Large intestine (tissue), 3 donors: ENCODE measurements around the gene ZNF554. TPM values are rescaled to one million over a fixed set of nuclear protein-coding genes. Genes with fewer than 3 reads are reported as not detected.
"Not testable (repeated sequence)": the region's sequence is repeated elsewhere in the genome, so short reads cannot be mapped to it uniquely, and the experiment has no call there.

Experiments
- DNase-seq, 2 donors: peaks; one replicate each; pipeline versions ENCODE4 v3.0.0 to v3.0.0-alpha.2; 2013
- H3K27ac ChIP-seq: one replicate; pipeline ENCODE4 v1.5.1; 2013; ENCODE audit warnings: low read length
- H3K27me3 ChIP-seq: 2 replicates; pipeline ENCODE4 v1.6.1; 2013; ENCODE audit warnings: low read length; ENCODE audit not compliant: control insufficient read depth, insufficient read depth
- H3K36me3 ChIP-seq: 2 replicates; pipeline ENCODE4 v1.6.1; 2013; ENCODE audit warnings: low read length; ENCODE audit not compliant: control insufficient read depth, insufficient read depth
- H3K4me1 ChIP-seq: one replicate; pipeline ENCODE4 v1.6.1; 2013; ENCODE audit warnings: low read length; ENCODE audit not compliant: control insufficient read depth, insufficient read depth
- H3K4me3 ChIP-seq: one replicate; pipeline ENCODE4 v1.5.1; 2013; ENCODE audit warnings: low read length
- H3K9me3 ChIP-seq: one replicate; pipeline ENCODE4 v1.6.1; 2013; ENCODE audit warnings: mild to moderate bottlenecking, low read depth, low read length, moderate library complexity; ENCODE audit not compliant: control insufficient read depth
- WGBS: methylation state at CpG from one replicate; pipeline ENCODE4 v1.1.5; 2013; ENCODE audit warnings: low lambda C conversion rate; ENCODE audit not compliant: insufficient coverage; 5-methylcytosine and 5-hydroxymethylcytosine counted together
- polyA plus RNA-seq: library from polyadenylated mRNA; unstranded; fragments of 120-200 nt; gene quantifications from one replicate; pipeline ENCODE4 v1.2.1, GENCODE V29; 2013

Gene ZNF554
- polyA plus RNA-seq, 1 donor: 5.5 TPM

DNA sequence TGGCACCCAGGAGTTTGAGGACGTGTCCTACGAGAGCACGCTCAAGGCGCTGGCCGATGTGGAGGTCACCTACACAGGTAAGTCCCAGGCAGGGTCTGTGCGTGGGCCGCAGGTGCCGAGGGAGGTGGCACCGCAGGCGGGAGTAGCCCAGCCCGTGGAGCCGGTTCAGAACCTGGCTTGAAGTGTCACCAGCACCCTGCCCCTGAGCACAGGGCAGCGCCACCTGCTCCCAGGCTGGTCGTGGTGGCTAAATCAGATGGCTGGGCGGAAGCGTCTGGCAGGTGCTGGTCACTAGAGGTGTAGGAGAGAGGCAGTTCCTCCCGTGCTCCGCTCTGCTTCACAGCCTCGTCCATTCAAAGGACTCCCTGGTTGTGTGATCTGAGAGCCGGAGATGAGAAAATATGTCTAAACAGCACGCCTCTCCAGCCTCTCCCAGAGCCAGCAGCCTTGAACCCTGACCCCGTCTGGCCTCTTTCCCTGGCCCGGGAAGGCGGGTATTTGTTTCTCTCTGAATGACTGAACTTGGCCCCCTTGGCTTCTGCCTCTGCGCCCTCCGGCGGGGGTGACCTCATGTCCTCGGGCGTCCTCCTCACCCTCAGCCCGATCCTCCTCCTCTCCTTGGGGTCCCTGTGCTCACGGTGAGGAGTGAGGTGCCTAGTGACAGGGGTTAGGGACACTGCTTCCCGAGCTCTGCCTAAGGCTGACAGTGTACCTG is 29.0 kb upstream of the ZNF554 start:
- Histone ChIP-seq H3K9me3 (no peaks in the 10 kb centered on the region), H3K4me3 (no peak overlapping the region), H3K27ac (no peak overlapping the region), H3K4me1 (peaks cover 3% of the 10 kb centered on the region), H3K27me3 (no peaks in the 10 kb centered on the region), H3K36me3 (peaks cover 32% of the 10 kb centered on the region)
- no peak for DNase-seq
- WGBS: no CpG with 5 or more reads among the region's 32 CpGs

DNA sequence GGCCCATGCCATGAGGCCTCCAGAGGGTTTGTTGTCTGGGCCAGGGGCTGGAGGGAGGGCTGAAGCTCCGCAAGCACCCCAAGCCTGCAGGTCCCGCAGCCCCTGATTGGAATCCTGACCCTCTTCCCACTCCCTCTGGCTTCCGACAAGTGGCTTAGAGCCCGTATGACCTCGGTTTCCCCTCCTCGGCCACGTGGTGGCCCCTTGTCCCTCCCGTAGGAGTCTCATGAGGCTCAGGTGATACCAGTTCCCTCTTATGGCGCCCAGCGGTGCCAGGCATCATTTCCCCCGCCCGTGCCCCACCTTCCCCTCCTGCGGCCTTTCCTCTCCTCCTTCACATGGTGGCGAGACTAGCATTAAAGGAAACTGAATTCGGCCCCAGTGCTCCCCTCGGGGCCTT is 28.2 kb upstream of the ZNF554 start:
- WGBS: 100% methylated on average over 2 of the region's 16 CpGs
- H3K4me1 ChIP-seq: no peaks in the 10 kb centered on the region
- H3K27me3 ChIP-seq: no peaks in the 10 kb centered on the region
- DNase-seq: no peak
- no peaks in the 10 kb centered on the region for H3K9me3 ChIP-seq
- H3K27ac ChIP-seq: no peak overlapping the region
- peaks cover 39% of the 10 kb centered on the region for H3K36me3 ChIP-seq
- no peak overlapping the region for H3K4me3 ChIP-seq

DNA sequence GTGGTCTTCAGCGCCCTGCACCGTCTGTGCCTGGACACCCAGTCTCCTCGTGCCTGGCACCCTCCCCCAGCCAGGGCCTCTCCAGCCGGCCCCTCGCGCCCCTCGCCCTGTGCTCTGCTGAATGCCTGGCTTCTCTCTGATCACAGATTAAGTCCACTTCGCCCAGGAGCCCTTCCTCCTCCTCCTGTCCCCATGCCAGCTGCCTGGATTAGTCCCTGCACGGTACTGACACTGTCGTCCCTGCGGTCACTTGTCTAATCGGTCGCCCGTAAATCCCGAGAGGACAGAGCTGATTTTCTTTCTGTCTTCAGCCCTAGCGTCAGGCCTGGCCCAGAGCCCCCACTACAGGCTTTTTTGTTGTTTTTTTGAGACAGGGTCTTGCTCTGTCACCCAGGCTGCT is 27.8 kb upstream of the ZNF554 start:
- no CpG with 5 or more reads among the region's 16 CpGs for WGBS
- no peak for DNase-seq
- H3K36me3 ChIP-seq: peaks cover 43% of the 10 kb centered on the region
- no peaks in the 10 kb centered on the region for H3K27me3 ChIP-seq
- no peaks in the 10 kb centered on the region for H3K4me1 ChIP-seq
- H3K27ac ChIP-seq: no peak overlapping the region
- H3K9me3 ChIP-seq: no peaks in the 10 kb centered on the region
- H3K4me3 ChIP-seq: no peak overlapping the region

DNA sequence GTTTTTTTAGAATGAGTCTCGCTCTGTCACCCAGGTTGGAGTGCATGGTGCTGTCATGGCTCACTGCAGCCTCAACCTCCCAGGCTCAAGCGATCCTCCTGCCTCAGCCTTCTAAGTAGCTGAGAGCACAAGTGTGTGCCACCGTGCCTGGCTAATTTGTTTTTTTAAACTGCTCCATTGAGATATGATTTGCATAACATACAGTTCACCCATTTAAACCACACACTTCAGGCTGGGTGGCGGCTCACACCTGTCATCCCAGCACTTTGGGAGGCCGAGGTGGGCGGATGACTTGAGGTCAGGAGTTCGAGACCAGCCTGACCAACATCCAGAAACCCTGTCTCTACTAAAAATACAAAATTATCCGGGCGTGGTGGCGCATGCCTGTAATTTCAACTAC is 27.0 kb upstream of the ZNF554 start:
- H3K9me3 ChIP-seq, H3K27ac ChIP-seq, H3K4me1 ChIP-seq, H3K4me3 ChIP-seq, H3K27me3 ChIP-seq, DNase-seq: not testable (repeated sequence)
- no CpG with 5 or more reads among the region's 10 CpGs for WGBS
- peaks cover 48% of the 10 kb centered on the region for H3K36me3 ChIP-seq

DNA sequence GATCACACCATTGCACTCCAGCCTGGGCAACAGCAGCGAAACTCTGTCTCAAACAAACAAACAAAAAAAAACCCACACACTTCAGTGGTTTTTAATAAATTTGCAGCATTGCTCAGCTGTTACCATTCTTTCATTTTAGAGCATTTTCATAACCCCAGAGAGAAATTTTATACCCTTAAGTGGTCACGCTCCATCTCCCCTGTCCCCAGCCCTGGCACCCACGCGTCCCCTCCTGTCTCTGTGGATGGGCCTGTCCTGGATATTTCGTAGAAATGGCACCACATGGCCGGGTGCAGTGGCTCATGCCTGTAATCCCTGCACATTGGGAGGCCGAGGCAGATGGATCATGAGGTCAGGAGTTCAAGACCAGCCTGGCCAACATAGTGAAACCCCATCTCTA is 26.5 kb upstream of the ZNF554 start:
- Histone ChIP-seq H3K4me1 (no peaks in the 10 kb centered on the region), H3K9me3 (no peaks in the 10 kb centered on the region), H3K4me3 (no peak overlapping the region), H3K27me3 (no peaks in the 10 kb centered on the region), H3K27ac (no peak overlapping the region), H3K36me3 (peaks cover 48% of the 10 kb centered on the region)
- no peak for DNase-seq
- no CpG with 5 or more reads among the region's 7 CpGs for WGBS

DNA sequence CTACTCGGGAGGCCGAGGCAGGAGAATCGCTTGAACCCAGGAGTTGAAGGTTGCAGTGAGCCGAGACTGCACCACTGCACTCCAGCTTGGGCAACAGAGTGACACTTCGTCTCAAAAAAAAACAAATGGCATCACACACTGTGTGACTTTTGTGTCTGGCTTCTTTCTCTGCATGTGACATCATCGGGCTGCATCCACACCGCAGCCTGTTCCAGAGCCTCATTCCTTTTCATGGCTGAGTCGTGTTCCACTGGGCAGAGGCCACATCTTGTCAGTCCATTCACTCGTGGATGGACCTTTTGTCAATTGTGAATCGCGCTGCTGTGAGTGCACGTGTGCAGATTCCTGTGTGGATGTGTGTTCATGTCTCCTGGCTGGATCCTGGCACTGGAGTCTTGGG is 26.1 kb upstream of the ZNF554 start:
- WGBS: no CpG with 5 or more reads among the region's 12 CpGs
- H3K27me3 ChIP-seq: no peaks in the 10 kb centered on the region
- peaks cover 50% of the 10 kb centered on the region for H3K36me3 ChIP-seq
- H3K4me1 ChIP-seq: no peaks in the 10 kb centered on the region
- H3K9me3 ChIP-seq: no peaks in the 10 kb centered on the region
- no peak overlapping the region for H3K27ac ChIP-seq
- DNase-seq: no peak
- no peak overlapping the region for H3K4me3 ChIP-seq

DNA sequence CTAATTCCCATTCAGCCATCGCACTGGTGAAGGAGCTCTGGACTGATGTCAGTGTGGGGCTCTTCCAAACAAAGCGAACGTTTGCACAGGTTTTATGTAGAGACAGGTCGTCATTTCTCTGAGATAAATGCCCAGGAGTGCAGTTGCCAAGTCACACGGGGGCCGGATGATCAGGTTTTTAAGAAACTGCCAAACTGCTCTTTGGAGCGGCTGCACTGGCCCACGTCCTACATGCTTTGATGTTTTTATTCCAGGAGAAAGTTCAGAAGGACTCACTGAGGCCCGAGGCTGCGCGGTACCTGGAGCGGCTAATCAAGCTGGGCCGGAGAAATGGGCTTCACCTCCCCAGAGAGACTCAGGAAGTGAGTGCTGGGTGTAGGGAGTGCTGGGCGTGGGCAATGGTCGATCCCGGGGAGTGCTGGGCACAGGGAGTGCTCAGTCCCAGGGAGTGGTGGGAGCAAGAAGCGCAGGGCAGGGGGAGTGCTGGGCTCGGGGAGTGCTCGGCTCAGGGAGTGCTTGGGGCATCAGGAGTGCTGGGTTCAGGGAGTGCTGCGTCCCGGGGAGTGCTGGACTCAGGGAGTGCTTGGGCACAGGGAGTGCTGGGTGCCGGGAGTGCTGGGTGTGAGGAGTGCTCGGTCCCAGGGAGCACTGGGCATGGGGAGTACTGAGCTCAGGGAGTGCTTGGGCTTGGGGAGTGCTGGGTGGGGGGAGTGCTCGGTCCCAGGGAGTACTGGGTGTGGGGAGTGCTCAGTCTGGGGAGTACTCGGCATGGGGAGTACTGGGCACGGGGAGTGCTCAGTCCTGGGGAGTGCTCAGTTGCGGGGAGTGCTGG is 23.6 kb upstream of the ZNF554 start:
- no peaks in the 10 kb centered on the region for H3K9me3 ChIP-seq
- H3K27me3 ChIP-seq: no peaks in the 10 kb centered on the region
- H3K4me3 ChIP-seq: no peak overlapping the region
- no peak overlapping the region for H3K27ac ChIP-seq
- WGBS: no CpG with 5 or more reads among the region's 27 CpGs
- no peaks in the 10 kb centered on the region for H3K4me1 ChIP-seq
- H3K36me3 ChIP-seq: peaks cover 57% of the 10 kb centered on the region
- no peak for DNase-seq

DNA sequence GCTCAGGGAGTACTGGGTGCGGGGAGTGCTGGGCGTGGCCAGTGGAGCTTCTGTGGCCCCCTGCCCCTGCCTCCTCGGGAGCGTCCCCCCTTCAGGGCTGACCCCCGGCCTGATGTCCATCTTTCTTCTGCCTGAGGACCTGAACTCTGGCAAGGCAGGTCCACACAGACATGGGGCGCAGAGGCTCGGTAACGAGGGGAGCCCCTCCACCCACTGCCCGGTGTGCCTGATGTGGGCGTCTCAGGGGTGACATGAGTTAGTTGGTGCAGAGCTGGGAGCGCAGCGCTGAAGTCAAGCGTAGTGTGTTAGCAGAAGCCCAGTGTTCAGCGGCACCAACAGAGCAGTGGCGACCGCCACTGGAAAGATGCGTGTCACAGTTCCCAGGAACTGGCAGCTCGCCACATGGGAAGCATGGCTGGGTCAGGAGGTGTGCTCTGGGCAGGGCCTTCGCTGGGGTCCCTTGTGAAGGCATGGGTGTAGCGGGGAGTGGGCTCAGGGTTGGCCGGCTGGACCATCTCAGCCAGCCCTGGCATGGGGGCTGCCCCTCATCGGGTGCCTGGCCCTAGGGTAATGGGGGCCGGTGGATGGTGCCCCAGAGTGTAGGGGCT is 22.9 kb upstream of the ZNF554 start:
- Histone ChIP-seq H3K27me3 (no peaks in the 10 kb centered on the region), H3K4me1 (no peaks in the 10 kb centered on the region), H3K36me3 (peaks cover 59% of the 10 kb centered on the region), H3K4me3 (no peak overlapping the region), H3K9me3 (no peaks in the 10 kb centered on the region), H3K27ac (no peak overlapping the region)
- no CpG with 5 or more reads among the region's 23 CpGs for WGBS
- no peak for DNase-seq

DNA sequence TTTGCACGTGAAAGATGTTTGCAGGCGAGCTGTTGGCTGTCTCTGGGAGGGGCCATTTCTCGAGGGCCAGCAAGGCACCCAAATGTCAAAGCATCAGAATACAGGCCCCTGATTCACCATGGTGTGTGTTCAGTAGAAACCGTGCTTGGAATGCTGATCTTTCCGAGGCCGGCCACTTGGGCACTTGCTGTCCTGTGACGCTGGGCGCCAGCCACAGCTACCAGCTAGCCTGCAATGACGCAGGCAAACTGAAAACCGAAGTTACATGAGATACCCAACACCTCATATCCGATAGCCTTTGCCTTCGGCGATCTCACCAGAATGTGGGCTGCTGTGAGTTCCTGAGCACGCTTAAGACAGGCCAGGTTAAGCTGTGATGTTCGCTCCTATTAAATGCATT is 22.4 kb upstream of the ZNF554 start:
- peaks cover 58% of the 10 kb centered on the region for H3K36me3 ChIP-seq
- H3K4me3 ChIP-seq: no peak overlapping the region
- 100% methylated on average over 4 of the region's 15 CpGs for WGBS
- H3K27ac ChIP-seq: no peak overlapping the region
- DNase-seq: no peak
- no peaks in the 10 kb centered on the region for H3K9me3 ChIP-seq
- H3K27me3 ChIP-seq: no peaks in the 10 kb centered on the region
- H3K4me1 ChIP-seq: no peaks in the 10 kb centered on the region

DNA sequence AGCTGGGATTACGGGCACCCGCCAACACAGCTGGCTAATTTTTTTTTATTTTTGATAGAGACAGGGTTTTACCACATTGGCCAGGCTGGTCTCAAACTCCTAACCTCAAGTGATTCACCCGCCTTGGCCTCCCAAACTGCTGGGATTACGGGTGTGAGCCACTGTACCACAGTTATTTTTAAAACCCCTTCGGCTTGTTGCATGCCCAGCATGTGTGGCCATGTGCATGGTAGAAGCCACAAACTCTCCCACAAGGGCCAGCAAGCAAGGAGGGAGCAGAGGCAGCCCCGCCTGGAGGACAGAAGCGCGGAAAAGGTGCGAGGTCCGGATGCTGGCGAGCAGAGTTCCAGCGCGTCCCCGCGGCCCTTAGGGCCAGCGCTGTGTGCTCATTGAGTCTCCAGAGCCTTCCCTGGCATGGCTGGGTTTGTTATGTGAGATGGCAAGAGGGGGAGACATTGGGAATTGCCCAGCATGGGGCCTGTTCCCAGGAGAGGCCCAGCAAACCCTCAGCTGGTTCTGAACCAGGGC is 21.4 kb upstream of the ZNF554 start:
- DNase-seq: no peak
- Histone ChIP-seq H3K9me3 (no peaks in the 10 kb centered on the region), H3K36me3 (peaks cover 65% of the 10 kb centered on the region), H3K4me3 (no peak overlapping the region), H3K27ac (no peak overlapping the region), H3K27me3 (no peaks in the 10 kb centered on the region), H3K4me1 (no peaks in the 10 kb centered on the region)
- WGBS: no CpG with 5 or more reads among the region's 16 CpGs
